HEK293T (cell line): ENCODE data around the gene UBA3.

Source experiments
- CTCF ChIA-PET: fragments of 350-600 bp; formaldehyde crosslinking; extraction: SDS; loops from one replicate; lab custom pipeline; 2021; ENCODE audit warnings: antibody characterized with exemption, inconsistent platforms; lab: Yijun Ruan, JAX
- POLR2A ChIA-PET: fragments of 350-600 bp; formaldehyde crosslinking; extraction: SDS; loops from one replicate; lab custom pipeline; 2020; ENCODE audit warnings: antibody characterized with exemption, inconsistent platforms; lab: Yijun Ruan, JAX
- DNase-seq: peaks from one replicate; pipeline ENCODE4 v3.0.0; 2012; ENCODE audit warnings: mixed read lengths; ENCODE audit errors: extremely low spot score
- ARNT ChIP-seq: fragments of 450-650 bp; IDR thresholded peaks from 2 replicates; pipeline ENCODE4 v1.6.1; 2017; ENCODE audit warnings: mild to moderate bottlenecking
- BHLHE40 ChIP-seq: fragments of 450-650 bp; IDR thresholded peaks from 2 replicates; pipeline ENCODE4 v1.6.1; 2016; ENCODE audit warnings: mild to moderate bottlenecking, moderate library complexity, borderline replicate concordance
- CTBP1 ChIP-seq: fragments of 450-650 bp; IDR thresholded peaks from 2 replicates; pipeline ENCODE4 v1.6.1; 2016; ENCODE audit warnings: borderline replicate concordance
- ELF4 ChIP-seq: fragments of 450-650 bp; IDR thresholded peaks from 2 replicates; pipeline ENCODE4 v1.6.1; 2017; ENCODE audit warnings: antibody characterized with exemption
- FOXA1 ChIP-seq: fragments of 450-650 bp; IDR thresholded peaks from 2 replicates; pipeline ENCODE4 v1.6.1; 2016; ENCODE audit warnings: mild to moderate bottlenecking
- FOXK2 ChIP-seq: fragments of 450-650 bp; IDR thresholded peaks from 2 replicates; pipeline ENCODE4 v1.6.1; 2016; ENCODE audit warnings: mild to moderate bottlenecking
- FOXM1 ChIP-seq: fragments of 450-650 bp; IDR thresholded peaks from 2 replicates; pipeline ENCODE4 v1.6.1; 2017; ENCODE audit warnings: mild to moderate bottlenecking, borderline replicate concordance
- HDGF ChIP-seq: fragments of 450-650 bp; IDR thresholded peaks from 2 replicates; pipeline ENCODE4 v1.6.1; 2017; ENCODE audit warnings: antibody characterized with exemption, borderline replicate concordance
- L3MBTL2 ChIP-seq: fragments of 450-650 bp; conservative IDR thresholded peaks from 2 replicates; pipeline ENCODE4 v1.6.1; 2016; ENCODE audit warnings: mild to moderate bottlenecking
- LEF1 ChIP-seq: fragments of 450-650 bp; IDR thresholded peaks from 2 replicates; pipeline ENCODE4 v1.6.1; 2017; ENCODE audit warnings: mild to moderate bottlenecking, borderline replicate concordance
- NFRKB ChIP-seq: fragments of 450-650 bp; IDR thresholded peaks from 2 replicates; pipeline ENCODE4 v1.6.1; 2016; ENCODE audit warnings: mild to moderate bottlenecking, moderate library complexity
- PKNOX1 ChIP-seq: fragments of 450-650 bp; IDR thresholded peaks from 2 replicates; pipeline ENCODE4 v1.6.1; 2016
- SP1 ChIP-seq: fragments of 450-650 bp; IDR thresholded peaks from 2 replicates; pipeline ENCODE4 v1.6.1; 2017
- SUZ12 ChIP-seq: fragments of 450-650 bp; IDR thresholded peaks from 2 replicates; pipeline ENCODE4 v1.6.1; 2016; ENCODE audit warnings: mild to moderate bottlenecking
- TARDBP ChIP-seq: fragments of 450-650 bp; IDR thresholded peaks from 2 replicates; pipeline ENCODE4 v1.6.1; 2016
- ZNF384 ChIP-seq: fragments of 450-650 bp; IDR thresholded peaks from 2 replicates; pipeline ENCODE4 v1.6.1; 2016

Gene UBA3

GRCh38 chr3:69065318-69065964 lies 14.7 kb downstream of the UBA3 start:
- DNase-seq = no peak
- ChIA-PET POLR2A (interaction anchor here (1.5 kb wide), 1 partner anchor 51 kb away, joined by 3 read pairs; the partner anchor contains the start of gene EOGT), CTCF (interaction anchor here (0.6 kb wide), 1 partner anchor 50 kb away, joined by 3 read pairs; no protein-coding TSS in a partner anchor)
- TF ChIP-seq ZNF384 (no peak), TARDBP (no peak), FOXM1 (no peak), BHLHE40 (no peak), FOXK2 (no peak), FOXA1 (no peak), ELF4 (no peak)

- CTCF ChIA-PET = no interaction called here
- no peak for DNase-seq
- POLR2A ChIA-PET = interaction anchor here (1.5 kb wide), 1 partner anchor 50 kb away, joined by 3 read pairs; the partner anchor contains the start of gene EOGT
- TF ChIP-seq SUZ12 (no peak), CTBP1 (no peak), LEF1 (no peak), TARDBP (no peak), ELF4 (no peak), NFRKB (no peak), ARNT (no peak), L3MBTL2 (no peak), FOXA1 (no peak), BHLHE40 (no peak), PKNOX1 (no peak), FOXK2 (no peak), SP1 (no peak), ZNF384 (no peak), HDGF (no peak), FOXM1 (no peak)
Observed at GRCh38 chr3:69063636-69064035, 16.5 kb downstream of the UBA3 start.

- CTCF ChIA-PET = no interaction called here
- POLR2A ChIA-PET = no interaction called here
- no peak for DNase-seq
- TF ChIP-seq FOXK2 = no peak
Observed at GRCh38 chr3:69059688-69060087, 20.5 kb downstream of the UBA3 start.

- CTCF ChIA-PET = no interaction called here
- POLR2A ChIA-PET = no interaction called here
- TF ChIP-seq SP1 = no peak
- TF ChIP-seq CTBP1 = no peak
- no peak for TF ChIP-seq LEF1
- TF ChIP-seq TARDBP = no peak
- TF ChIP-seq ZNF384 = no peak
- TF ChIP-seq FOXK2 = no peak
- no peak for TF ChIP-seq FOXA1
- TF ChIP-seq L3MBTL2 = no peak
- no peak for TF ChIP-seq ARNT
- TF ChIP-seq PKNOX1 = no peak
- TF ChIP-seq BHLHE40 = no peak
- no peak for TF ChIP-seq FOXM1
- no peak for TF ChIP-seq HDGF
- TF ChIP-seq SUZ12 = no peak
- TF ChIP-seq ELF4 = no peak
- no peak for TF ChIP-seq NFRKB
- DNase-seq = no peak
Observed at GRCh38 chr3:69058947-69059224, 21.3 kb downstream of the UBA3 start.

DNA sequence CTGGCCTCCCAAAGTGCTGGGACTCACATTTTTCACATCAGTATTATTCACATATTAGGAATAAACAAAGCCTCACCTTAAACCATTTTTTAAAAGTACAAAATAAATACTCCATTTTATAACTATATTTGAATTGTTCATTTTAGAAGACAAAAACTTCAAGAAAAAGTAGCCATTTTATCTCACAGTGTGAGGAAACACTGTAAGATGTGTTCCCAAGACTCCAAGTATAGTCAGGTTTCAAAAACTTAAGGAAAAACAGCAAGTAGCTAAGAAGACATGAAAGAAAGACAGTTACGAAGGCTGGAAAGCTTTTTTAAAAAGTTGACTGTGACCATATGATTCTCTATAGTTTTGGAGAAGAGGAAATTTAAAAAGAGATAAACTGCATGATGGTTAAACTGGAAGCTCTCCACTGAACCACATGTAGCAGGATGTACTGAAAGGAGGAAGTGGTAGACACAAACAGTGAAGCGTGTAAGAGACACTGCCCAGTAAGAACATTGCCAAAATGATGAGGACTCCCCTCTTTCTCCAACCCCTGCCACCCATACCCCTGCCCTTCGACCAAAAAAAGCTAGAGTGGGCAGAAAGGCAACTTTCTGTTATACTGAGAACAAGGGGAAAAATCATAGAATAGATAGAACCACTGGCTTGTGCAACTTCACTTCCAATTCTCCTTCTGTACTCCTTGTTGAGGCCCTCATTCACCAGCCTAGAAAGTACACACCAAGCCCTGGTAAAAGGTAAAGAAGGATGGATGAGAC lies 21.8 kb downstream of the UBA3 start:
- CTCF ChIA-PET = no interaction called here
- POLR2A ChIA-PET = no interaction called here
- TF ChIP-seq BHLHE40 = no peak
- TF ChIP-seq ZNF384 = no peak
- no peak for TF ChIP-seq HDGF
- TF ChIP-seq TARDBP = no peak
- no peak for TF ChIP-seq FOXK2
- TF ChIP-seq PKNOX1 = no peak
- no peak for TF ChIP-seq ARNT
- no peak for TF ChIP-seq FOXM1
- TF ChIP-seq FOXA1 = no peak
- no peak for TF ChIP-seq NFRKB
- TF ChIP-seq SP1 = no peak
- no peak for DNase-seq

- no peak for TF ChIP-seq BHLHE40
- TF ChIP-seq ELF4 = no peak
- TF ChIP-seq L3MBTL2 = peak; percentile 23; the same call in 1 of the 2 replicates
- POLR2A ChIA-PET = interaction anchor here (1.2 to 1.5 kb wide), 3 partner anchors 27 to 39 kb away, joined by 6 to 7 read pairs (median 7); partner anchors contain the start of genes ARL6IP5 and EOGT
Observed at GRCh38 chr3:69052472-69052898, 27.7 kb downstream of the UBA3 start.

More at GRCh38 chr3:69052472-69052898, 27.7 kb downstream of the UBA3 start:
- CTCF ChIA-PET = interaction anchor here (0.9 kb wide), 1 partner anchor 69 kb away, joined by 3 read pairs; no protein-coding TSS in a partner anchor
- DNase-seq = no peak
